Esophagus squamous epithelium (tissue), 4 donors: ENCODE measurements around the gene KCNK7.

Experiments
- POLR2A ChIP-seq, 4 donors: fragments of 450-650 bp; IDR thresholded peaks; one replicate each; pipeline ENCODE4 v1.6.1; 2017; ENCODE audit warnings: antibody characterized with exemption in 4 of 4, mild to moderate bottlenecking in 4 of 4, moderate library complexity in 3 of 4
- TF ChIP-seq, protein P1 (sequence below), 6 experiments: fragments of 450-650 bp in 4 of 6; fragments of 200-600 bp in 2 of 6; sonication (generic) in 2 of 6; IDR thresholded peaks; one replicate each; pipeline ENCODE4 v1.5.1; 2016 to 2019; ENCODE audit warnings: antibody characterized with exemption in 6 of 6, mild to moderate bottlenecking in 4 of 6, moderate library complexity in 4 of 6

- TF ChIP-seq, protein P1, sequence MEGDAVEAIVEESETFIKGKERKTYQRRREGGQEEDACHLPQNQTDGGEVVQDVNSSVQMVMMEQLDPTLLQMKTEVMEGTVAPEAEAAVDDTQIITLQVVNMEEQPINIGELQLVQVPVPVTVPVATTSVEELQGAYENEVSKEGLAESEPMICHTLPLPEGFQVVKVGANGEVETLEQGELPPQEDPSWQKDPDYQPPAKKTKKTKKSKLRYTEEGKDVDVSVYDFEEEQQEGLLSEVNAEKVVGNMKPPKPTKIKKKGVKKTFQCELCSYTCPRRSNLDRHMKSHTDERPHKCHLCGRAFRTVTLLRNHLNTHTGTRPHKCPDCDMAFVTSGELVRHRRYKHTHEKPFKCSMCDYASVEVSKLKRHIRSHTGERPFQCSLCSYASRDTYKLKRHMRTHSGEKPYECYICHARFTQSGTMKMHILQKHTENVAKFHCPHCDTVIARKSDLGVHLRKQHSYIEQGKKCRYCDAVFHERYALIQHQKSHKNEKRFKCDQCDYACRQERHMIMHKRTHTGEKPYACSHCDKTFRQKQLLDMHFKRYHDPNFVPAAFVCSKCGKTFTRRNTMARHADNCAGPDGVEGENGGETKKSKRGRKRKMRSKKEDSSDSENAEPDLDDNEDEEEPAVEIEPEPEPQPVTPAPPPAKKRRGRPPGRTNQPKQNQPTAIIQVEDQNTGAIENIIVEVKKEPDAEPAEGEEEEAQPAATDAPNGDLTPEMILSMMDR (IDR thresholded peaks at IDR 0.05): no peak
- no peak for TF ChIP-seq POLR2A (IDR thresholded peaks at IDR 0.05)
These were observed 34.0 kb upstream of the KCNK7 start for GRCh38 chr11:65629579-65629978.
